ENCODE measurements around the gene RABL6. TPM values are rescaled to one million over a fixed set of nuclear protein-coding genes. Genes with fewer than 3 reads are reported as not detected.

RABL6 gene, protein sequence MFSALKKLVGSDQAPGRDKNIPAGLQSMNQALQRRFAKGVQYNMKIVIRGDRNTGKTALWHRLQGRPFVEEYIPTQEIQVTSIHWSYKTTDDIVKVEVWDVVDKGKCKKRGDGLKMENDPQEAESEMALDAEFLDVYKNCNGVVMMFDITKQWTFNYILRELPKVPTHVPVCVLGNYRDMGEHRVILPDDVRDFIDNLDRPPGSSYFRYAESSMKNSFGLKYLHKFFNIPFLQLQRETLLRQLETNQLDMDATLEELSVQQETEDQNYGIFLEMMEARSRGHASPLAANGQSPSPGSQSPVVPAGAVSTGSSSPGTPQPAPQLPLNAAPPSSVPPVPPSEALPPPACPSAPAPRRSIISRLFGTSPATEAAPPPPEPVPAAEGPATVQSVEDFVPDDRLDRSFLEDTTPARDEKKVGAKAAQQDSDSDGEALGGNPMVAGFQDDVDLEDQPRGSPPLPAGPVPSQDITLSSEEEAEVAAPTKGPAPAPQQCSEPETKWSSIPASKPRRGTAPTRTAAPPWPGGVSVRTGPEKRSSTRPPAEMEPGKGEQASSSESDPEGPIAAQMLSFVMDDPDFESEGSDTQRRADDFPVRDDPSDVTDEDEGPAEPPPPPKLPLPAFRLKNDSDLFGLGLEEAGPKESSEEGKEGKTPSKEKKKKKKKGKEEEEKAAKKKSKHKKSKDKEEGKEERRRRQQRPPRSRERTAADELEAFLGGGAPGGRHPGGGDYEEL
- total RNA-seq: 35.8 TPM

DNA sequence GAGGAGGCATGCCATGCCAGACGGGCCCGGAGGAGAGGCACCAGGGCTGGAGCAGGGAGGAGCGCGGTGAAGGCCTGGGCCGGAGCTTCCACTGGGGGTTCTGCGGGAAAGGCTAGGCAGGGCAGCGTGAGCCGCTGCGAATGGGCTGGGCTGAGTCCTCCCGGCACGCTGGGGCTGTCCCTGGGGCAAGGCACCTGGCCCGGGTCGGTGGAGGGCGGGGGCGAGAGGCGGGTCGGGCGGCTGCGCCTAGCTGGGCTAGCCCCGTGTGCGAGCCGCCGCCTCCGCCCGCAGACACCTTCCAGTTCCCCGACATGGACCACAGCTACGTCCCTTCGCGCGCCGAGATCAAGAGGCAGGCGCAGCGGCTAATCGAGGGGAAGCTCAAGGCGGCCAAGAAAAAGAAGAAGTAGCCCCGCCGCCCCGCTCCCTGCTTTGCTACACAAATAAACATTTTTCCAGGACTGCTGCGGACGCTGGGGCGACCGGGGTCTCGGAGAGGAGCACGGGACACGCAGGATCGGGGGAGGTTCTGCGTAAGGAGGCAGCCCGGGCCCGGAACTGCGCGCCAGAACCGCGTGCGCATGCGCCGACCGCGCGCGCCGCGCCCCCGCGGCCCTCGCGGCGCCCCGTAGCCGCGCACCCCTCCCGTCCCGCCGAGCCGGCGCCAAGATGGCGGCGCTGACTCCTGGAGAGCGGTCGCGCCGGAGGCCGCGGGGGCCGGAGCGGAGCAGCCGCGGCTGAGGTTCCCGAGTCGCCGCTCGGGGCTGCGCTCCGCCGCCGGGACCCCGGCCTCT lies at the start of gene RABL6:
RABL6 (plus strand) TSS at position 668 of the 794 bp plus-strand sequence. CDS start 249 bp downstream, outside the sequence.

DNA sequence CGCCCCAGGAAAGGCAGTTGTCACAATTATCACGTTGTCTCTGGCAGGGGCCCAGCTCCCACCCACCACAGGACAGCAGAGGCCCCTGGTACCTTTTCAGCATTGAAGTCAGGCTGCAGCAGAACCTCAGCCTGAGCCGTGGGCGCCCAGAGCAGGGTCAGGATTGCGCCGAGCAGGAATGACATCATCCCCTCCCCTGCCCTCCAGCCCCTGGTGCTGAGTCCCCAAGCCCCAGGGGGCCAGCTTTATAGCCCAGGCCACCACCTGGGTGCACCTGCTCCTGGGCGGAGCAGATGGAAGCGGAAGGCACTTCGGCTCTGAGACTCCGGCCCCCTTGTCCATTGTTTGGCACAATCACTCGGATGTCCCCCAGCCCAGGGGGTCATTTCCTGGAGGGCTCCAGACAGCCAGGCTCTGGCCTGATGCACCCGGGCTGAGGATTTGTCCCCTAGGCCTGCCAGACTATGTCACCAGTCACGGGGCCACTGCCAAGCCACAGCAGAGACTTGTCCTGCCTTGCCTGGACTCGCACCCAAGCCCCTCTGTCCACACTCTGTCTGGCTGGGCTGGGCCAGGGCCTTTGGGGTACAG lies 43.4 kb upstream of the RABL6 start, which contains the start of gene LCN15:
LCN15 (minus strand) TSS at position 218 of the 591 bp plus-strand sequence; CDS start at position 188, 30 bp downstream.

DNA sequence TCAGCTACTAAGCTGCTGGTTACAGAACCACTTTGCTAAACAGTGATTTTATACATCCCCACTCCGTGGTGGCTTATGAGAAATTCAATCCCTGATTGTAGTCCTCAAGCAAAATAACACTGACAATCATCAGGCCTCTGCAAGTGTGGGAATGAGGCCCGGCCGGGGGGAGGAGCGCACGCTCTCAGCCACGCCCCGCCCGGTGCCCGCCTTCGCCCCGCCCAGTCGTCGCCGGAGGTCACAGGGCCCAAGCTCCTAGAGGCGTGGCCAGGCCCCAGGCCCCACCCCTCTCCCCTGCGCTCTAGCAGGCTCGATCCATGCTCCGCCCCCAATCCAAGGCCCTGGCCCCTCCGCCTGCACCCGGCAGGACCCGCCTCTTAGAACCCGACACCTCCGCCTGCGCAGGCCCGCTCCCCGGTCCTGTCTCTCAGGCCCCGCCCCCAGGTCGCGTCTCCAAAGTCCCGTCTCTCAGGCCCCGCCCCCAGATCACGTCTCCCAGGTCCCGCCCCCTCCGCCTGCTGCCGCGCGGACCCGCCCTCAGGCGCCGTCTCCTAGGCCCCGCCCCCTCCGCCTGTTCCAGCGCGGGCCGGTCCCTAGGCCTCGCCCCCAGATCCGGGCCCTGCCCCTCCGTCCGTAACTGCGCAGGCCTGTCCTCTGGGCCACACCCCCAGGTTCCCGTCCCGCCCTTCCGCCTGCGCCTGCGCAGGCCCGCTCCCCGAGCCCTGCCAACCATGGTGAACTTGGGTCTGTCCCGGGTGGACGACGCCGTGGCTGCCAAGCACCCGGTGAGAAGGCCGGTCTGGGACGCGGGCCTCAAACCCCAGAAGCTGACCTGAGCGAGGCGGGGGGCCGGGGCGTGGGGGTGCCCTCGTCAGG lies 16.9 kb upstream of the RABL6 start, which contains the start of gene TMEM141:
TMEM141 (plus strand) TSS at position 705 of the 876 bp plus-strand sequence; CDS start at position 732, 27 bp downstream.

DNA sequence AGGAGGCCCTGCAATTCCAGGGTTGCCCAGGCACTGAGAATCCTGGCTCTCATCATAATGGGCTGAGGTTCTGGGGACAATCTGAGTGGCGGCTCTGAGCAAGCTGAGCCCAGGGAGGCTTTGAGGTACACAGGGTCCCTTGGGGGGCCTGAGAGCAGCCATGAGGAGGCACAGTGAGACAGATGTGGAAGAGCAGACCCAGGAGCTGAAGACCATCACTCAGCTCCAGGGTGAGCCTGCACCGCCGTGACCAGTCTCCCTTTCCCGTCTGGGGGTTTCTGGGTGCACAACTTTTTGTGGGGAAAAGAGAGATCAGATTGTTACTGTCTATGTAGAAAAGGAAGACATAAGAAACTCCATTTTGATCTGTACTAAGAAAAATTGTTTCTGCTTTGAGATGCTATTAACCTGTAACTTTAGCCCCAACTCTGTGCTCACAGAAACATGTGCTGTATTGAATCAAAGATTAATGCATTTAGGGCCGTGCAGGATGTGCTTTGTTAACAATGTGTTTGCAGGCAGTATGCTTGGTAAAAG lies 11.4 kb upstream of the RABL6 start, which contains the start of gene CCDC183:
CCDC183 (plus strand) TSS at position 101 of the 537 bp plus-strand sequence; CDS start at position 161, 60 bp downstream.

DNA sequence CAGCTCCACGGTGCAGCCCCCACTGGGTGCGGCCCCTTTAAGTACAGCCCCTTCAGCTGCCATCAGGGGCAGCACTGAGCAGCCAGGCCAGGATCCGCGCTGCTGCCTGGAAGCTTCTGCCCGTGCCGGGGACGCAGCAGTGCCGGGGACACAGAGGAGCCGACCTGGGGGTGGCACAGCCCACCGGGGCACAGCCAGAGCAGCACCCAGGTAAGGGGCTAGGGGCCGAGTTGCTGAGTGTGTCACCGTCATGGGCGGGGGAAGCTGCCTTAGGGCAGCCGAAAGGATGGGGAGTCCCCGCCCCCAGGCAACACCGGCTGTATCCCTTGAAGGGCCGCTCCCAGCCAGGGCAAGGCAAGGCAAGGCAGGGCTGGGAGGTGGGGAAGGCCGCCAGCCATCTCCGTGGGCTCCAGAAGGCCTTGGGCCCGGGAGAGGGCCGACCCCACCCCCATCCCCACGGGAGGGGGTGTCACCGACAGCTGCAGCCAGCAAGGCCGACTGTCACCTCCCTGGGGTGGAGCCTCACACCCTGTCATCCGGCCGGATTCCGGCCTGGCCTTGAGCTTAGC lies 34.7 kb downstream of the RABL6 start, which contains the start of gene AJM1:
AJM1 (plus strand) TSS at position 99 of the 569 bp plus-strand sequence. CDS start 1,937 bp downstream, outside the sequence.

DNA sequence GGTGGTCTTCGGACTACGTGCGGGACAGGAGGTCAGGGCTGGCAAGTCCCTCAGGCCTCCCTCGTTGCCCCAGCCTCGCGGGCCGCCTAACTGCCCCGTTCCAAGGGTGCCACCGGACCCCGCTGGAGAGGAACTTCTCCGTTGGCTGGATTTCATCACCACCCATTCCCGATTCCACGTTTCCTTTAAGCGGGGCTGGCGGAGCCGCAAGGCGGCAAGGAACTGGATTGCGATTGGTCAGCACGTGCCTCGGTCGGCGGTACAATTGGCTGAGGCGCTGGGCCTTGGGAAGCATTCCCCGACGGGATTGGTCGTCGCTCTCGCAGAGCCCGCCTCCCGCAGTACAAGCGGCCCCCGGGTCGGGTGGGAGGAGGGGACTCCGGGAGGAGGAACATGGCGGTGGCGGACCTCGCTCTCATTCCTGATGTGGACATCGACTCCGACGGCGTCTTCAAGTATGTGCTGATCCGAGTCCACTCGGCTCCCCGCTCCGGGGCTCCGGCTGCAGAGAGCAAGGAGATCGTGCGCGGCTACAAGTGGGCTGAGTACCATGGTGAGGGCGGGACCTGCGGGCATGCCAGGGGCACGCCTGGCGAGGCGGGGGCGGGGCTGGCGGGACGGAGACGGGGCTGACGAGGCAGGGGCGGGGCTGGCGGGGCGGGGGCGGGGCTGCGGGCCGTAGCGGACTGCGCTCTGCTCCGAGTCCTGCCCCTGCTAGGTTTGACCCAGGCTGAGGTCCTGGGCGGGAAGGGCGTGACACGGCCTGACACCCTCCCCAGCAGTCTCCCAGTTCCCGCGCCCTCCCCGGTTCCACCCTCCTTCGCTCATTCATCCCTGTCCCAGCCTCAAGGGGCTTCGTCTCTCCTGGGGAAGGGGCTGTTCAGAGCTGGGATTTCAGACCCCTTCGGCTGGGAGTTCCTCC lies 41.6 kb downstream of the RABL6 start, which contains the start of gene PHPT1:
PHPT1 (plus strand) TSS at position 372 of the 922 bp plus-strand sequence; CDS start at position 394, 22 bp downstream.

DNA sequence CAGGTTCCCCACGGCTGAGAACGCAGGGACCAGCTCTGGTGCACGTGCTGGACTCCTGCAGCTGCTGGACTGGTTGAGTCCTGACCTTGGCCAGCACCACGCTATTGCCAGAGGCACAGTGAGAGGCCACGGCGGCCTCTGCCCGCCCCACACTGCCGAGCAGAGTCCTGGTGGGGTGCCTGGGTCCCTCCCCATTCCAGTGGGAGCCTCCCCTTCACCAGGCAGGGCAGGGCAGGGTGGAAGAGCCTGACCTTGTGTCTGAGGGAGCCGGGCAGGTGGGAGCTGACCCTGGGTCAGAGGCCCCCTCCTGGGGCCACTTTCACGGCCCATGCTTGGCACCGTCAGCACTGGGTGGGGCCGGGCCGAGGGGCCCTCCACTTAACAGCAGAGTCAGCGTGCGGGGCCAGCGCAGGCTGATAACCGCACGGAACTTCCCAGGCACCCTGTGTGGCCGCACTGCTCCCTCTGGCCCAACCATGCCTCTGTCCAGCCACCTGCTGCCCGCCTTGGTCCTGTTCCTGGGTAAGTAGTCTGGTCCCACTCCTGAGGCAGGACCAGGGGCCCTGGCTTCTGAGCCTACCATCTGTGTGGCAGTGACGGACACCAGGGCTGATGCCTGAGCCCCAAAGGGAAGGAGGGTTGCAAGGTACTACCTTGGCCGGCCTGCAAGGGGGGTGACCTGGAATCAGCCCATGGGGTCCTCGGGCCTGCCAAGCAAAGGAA lies 44.4 kb downstream of the RABL6 start, which contains the start of gene MAMDC4:
MAMDC4 (plus strand) TSS at position 406 of the 723 bp plus-strand sequence; CDS start at position 477, 71 bp downstream.

DNA sequence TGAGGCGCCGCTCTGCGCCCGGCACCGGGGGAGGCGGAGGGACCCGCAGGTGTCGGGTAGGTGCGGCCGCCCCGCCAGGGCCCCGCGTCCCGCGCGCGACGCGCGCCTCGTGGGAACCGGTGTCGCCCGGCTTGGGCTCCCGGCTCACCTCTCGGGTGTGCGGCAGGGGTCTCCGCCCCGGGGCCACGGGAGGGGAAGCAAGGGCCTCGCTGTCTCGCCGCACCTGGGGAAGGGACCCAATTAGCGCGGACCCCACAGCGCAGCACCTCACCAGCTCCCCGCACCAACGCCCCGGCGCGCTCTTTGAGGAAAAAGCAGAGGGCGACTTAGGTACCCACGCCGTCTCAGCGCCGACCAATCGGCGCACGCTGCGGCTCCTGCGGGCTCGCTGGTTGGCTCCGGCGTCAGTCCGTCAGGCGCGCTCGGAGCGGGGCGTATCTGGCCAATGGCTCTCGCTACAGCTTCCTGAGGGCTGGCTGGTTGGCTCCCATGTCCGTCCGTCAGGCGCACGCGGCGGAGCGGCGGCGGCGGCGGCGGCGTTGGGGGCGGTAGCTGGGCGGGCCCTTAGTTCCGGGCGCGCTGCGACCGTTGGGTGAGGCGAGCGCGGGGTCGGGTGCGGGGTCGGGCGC lies 78.3 kb downstream of the RABL6 start, which contains the start of gene TRAF2:
TRAF2 (plus strand) TSS at position 567 of the 629 bp plus-strand sequence. CDS start 12,225 bp downstream, outside the sequence.

Small RNA genes within 50 kb of the gene (small RNA-seq; reads per million reads assigned to genes)
- not detected for gene AL355987.2
- gene ATP6V1G1P3: not detected
- not detected for gene MIR4292
- not detected for gene MIR4479

Other genes with a start within 250 kb of the RABL6 start
- 20.3 TPM for gene EGFL7, start 145.0 kb upstream of the RABL6 start, total RNA-seq
- 3.5 TPM for gene AGPAT2, start 120.5 kb upstream of the RABL6 start, total RNA-seq
- 37.4 TPM for gene DIPK1B, start 95.4 kb upstream of the RABL6 start, total RNA-seq
- gene LCN10, start 65.0 kb upstream of the RABL6 start, total RNA-seq: not detected
- not detected for gene LCN6, start 59.4 kb upstream of the RABL6 start, total RNA-seq
- not detected for gene LCN8, start 49.7 kb upstream of the RABL6 start, total RNA-seq
- gene LCN15, start 43.4 kb upstream of the RABL6 start, total RNA-seq: not detected
- gene TMEM141, start 16.6 kb upstream of the RABL6 start, total RNA-seq: 27.7 TPM
- 2.5 TPM for gene CCDC183, start 11.6 kb upstream of the RABL6 start, total RNA-seq
- gene AJM1, start 34.5 kb downstream of the RABL6 start, total RNA-seq: 2.8 TPM
- gene PHPT1, start 41.5 kb downstream of the RABL6 start, total RNA-seq: 99.7 TPM
- gene MAMDC4, start 44.4 kb downstream of the RABL6 start, total RNA-seq: 2.8 TPM
- gene EDF1, start 58.4 kb downstream of the RABL6 start, total RNA-seq: 124 TPM
- 10.1 TPM for gene TRAF2, start 78.6 kb downstream of the RABL6 start, total RNA-seq
- gene FBXW5, start 136.8 kb downstream of the RABL6 start, total RNA-seq: 63.9 TPM
- gene C8G, start 137.3 kb downstream of the RABL6 start, total RNA-seq: not detected
- gene LCN12, start 144.3 kb downstream of the RABL6 start, total RNA-seq: 0.46 TPM
- gene PTGDS, start 169.6 kb downstream of the RABL6 start, total RNA-seq: 93.2 TPM
- 1.2 TPM for gene LCNL1, start 175.0 kb downstream of the RABL6 start, total RNA-seq
- gene PAXX, start 184.5 kb downstream of the RABL6 start, total RNA-seq: 14.1 TPM
- gene CLIC3, start 188.6 kb downstream of the RABL6 start, total RNA-seq: not detected
- 36.4 TPM for gene ABCA2, start 220.3 kb downstream of the RABL6 start, total RNA-seq
- not detected for gene FUT7, start 224.1 kb downstream of the RABL6 start, total RNA-seq
- 23.1 TPM for gene NPDC1, start 238.2 kb downstream of the RABL6 start, total RNA-seq
- gene ENTPD2, start 246.1 kb downstream of the RABL6 start, total RNA-seq: 3.2 TPM